Heart right ventricle (tissue), 16 donors: ENCODE data around the gene GABRB1. TPM values are rescaled to one million over a fixed set of nuclear protein-coding genes. Genes with fewer than 3 reads are reported as not detected.

Source experiments
- ATAC-seq, 8 donors: fragments of 200-7000 bp; cut with Tn5 transposase; one replicate each; pipeline ENCODE4 v1.9.1; 2020; ENCODE audit warnings: mild to moderate bottlenecking in 8 of 8, moderate library complexity in 8 of 8, moderate number of reproducible peaks in 1 of 8
- DNase-seq, 2 donors: peaks; one replicate each; pipeline ENCODE4 v3.0.0-alpha.2; 2020
- H3K27ac ChIP-seq, 10 donors: fragments of 200-600 bp; sonication (generic) in 2 of 10; one replicate each; pipeline versions ENCODE4 v1.5.0 to v1.8.0; 2020 to 2022; ENCODE audit warnings: mild to moderate bottlenecking in 3 of 10
- H3K27me3 ChIP-seq, 7 donors: fragments of 200-600 bp; one replicate each; pipeline ENCODE4 v1.8.0; 2021 to 2022; ENCODE audit warnings: mild to moderate bottlenecking in 2 of 7
- H3K36me3 ChIP-seq, 9 donors: fragments of 200-600 bp; sonication (generic) in 1 of 9; one replicate each; pipeline versions ENCODE4 v1.5.0 to v1.8.0; 2020 to 2022; ENCODE audit warnings: mild to moderate bottlenecking in 2 of 9
- H3K4me1 ChIP-seq, 9 donors: fragments of 200-600 bp; sonication (generic) in 1 of 9; one replicate each; pipeline versions ENCODE4 v1.5.0 to v1.8.0; 2020 to 2022; ENCODE audit warnings: mild to moderate bottlenecking in 4 of 9
- H3K4me3 ChIP-seq, 10 donors: fragments of 200-600 bp; sonication (generic) in 2 of 10; one replicate each; pipeline versions ENCODE4 v1.5.0 to v1.8.0; 2020 to 2022; ENCODE audit warnings: mild to moderate bottlenecking in 7 of 10, moderate library complexity in 2 of 10
- H3K9me3 ChIP-seq, 11 donors: fragments of 200-600 bp in 10 of 11; sonication (generic) in 2 of 11; one replicate each; pipeline versions ENCODE4 v1.5.0 to v1.8.0; 2013 to 2022; ENCODE audit warnings: mild to moderate bottlenecking in 2 of 11, control low read depth in 1 of 11, moderate library complexity in 1 of 11
- WGBS, 2 donors: extraction: QIAGEN DNeasy Blood & Tissue Kit; methylation state at CpG; one replicate each; pipeline ENCODE4 v1.1.7; 2013; ENCODE audit warnings: inconsistent platforms in 1 of 2; 5-methylcytosine and 5-hydroxymethylcytosine counted together
- intact Hi-C, 10 donors: fragments of 100-400 bp; cut with DNase I; formaldehyde crosslinking; loops; one replicate each; pipeline versions ENCODE4 v1.11.1 to v1.14.2; 2022
- polyA plus RNA-seq, 2 donors: library from polyadenylated mRNA; stranded (reverse); fragments of 200-250 nt; gene quantifications; one replicate each; pipeline ENCODE4 v1.2.3, GENCODE V29; 2013
- total RNA-seq, 10 donors: library from RNA; stranded (reverse); fragmentation: NEBNext Ultra II Directional in 3 of 10; extraction: Animal tissue kit (Norgen Biotek cat#: 25700) in 3 of 10; gene quantifications; one replicate each; pipeline versions ENCODE4 v1.2.1 to v1.2.4, GENCODE V29; 2021 to 2023
- TF ChIP-seq, protein P1 (sequence below), 9 donors: fragments of 200-600 bp; sonication (generic) in 2 of 9; IDR thresholded peaks; one replicate each; pipeline versions ENCODE4 v1.5.0 to v1.8.0; 2021 to 2022; ENCODE audit warnings: antibody characterized with exemption in 9 of 9, mild to moderate bottlenecking in 5 of 9, moderate library complexity in 1 of 9
- donor health status: Arrhythmogenic right ventricular cardiomyopathy.
- donor health status: ischemic (EF 13 %, LVEDD 7.1; RV severe dilation, severe dysfunction).
- donor health status: healthy with polysubstance abuse.
- donor health status: DM: no; HTN: yes; CAD: no.
- donor health status: DM: no; HTN: no; CAD: no.
- donor health status: ischemic (EF 25% LVEDD 6.9; RV normal size, moderate dysfunction).
- donor health status: ischemic (EF 25% LVEDD 5.7; RV mildly dilated, moderate dysfunction).
- donor health status: healthy.
- donor health status: DM: yes; HTN: yes; CAD: no.
- donor health status: Ischemic cardiomyopathy.
- donor health status: ischemic (EF 35%, LVEDD 5.7; RV mildly dilated, moderate dysfunction).
- donor health status: nonischemic (EF 11% LVEDD 7.7; RV severe dilation, severe dysfunction).
- donor health status: DM: yes; HTN: yes; CAD: no.
- donor health status: PGD.
- donor health status: ischemic (EF 29% LVEDD 5.4; RV normal size, mild dysfunction).
- donor health status: nonischemic (EF 23%, LVEDD 6.1; RV moderate dilation, normal function).

GABRB1 gene
- total and polyA plus RNA-seq, 12 donors, result 0.51 to 9.9 (median 6.2) TPM

GRCh38 chr4:47109379-47109778, 78.0 kb downstream of the GABRB1 start:
- Histone ChIP-seq H3K27me3 (no peaks in the 10 kb centered on the region), H3K36me3 (no peaks in the 10 kb centered on the region), H3K9me3 (no peaks in the 10 kb centered on the region), H3K4me1 (no peaks in the 10 kb centered on the region), H3K4me3 (no peak overlapping the region), H3K27ac (no peak overlapping the region)
- intact Hi-C loops, result no loop called here
- ATAC-seq (no peak), DNase-seq (no peak)
- TF ChIP-seq, protein P1, sequence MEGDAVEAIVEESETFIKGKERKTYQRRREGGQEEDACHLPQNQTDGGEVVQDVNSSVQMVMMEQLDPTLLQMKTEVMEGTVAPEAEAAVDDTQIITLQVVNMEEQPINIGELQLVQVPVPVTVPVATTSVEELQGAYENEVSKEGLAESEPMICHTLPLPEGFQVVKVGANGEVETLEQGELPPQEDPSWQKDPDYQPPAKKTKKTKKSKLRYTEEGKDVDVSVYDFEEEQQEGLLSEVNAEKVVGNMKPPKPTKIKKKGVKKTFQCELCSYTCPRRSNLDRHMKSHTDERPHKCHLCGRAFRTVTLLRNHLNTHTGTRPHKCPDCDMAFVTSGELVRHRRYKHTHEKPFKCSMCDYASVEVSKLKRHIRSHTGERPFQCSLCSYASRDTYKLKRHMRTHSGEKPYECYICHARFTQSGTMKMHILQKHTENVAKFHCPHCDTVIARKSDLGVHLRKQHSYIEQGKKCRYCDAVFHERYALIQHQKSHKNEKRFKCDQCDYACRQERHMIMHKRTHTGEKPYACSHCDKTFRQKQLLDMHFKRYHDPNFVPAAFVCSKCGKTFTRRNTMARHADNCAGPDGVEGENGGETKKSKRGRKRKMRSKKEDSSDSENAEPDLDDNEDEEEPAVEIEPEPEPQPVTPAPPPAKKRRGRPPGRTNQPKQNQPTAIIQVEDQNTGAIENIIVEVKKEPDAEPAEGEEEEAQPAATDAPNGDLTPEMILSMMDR (IDR thresholded peaks at IDR 0.05), result no peak
- WGBS, 2 donors, result 78 to 79% methylated on average over 2 of the region's 2 CpGs

- Histone ChIP-seq H3K36me3 (no peaks in the 10 kb centered on the region), H3K27me3 (no peaks in the 10 kb centered on the region), H3K9me3 (no peaks in the 10 kb centered on the region), H3K4me1 (no peaks in the 10 kb centered on the region), H3K4me3 (no peak overlapping the region), H3K27ac (no peak overlapping the region)
- intact Hi-C loops, result loop anchor here in 1 of 10 donors (10.0 kb wide), 1 partner anchor 176 kb away; no protein-coding TSS in a partner anchor
- WGBS, 2 donors, result 95 to 96% methylated on average over 1 of the region's 1 CpG
- TF ChIP-seq, protein P1 (IDR thresholded peaks at IDR 0.05), result no peak
- DNase-seq (no peak), ATAC-seq (no peak)
Observed at GRCh38 chr4:47110546-47111132, 79.3 kb downstream of the GABRB1 start.

GRCh38 chr4:47118192-47118929, 87.0 kb downstream of the GABRB1 start:
- intact Hi-C loops, result loop anchor here in 1 of 10 donors (10.0 kb wide), 1 partner anchor 184 kb away; no protein-coding TSS in a partner anchor
- TF ChIP-seq, protein P1 (IDR thresholded peaks at IDR 0.05), result no peak
- no peak overlapping the region for H3K4me3 ChIP-seq
- no peak for DNase-seq
- no peaks in the 10 kb centered on the region for H3K9me3 ChIP-seq
- H3K27me3 ChIP-seq, result no peaks in the 10 kb centered on the region
- no peaks in the 10 kb centered on the region for H3K36me3 ChIP-seq
- 61 to 70% methylated on average over 3 of the region's 3 CpGs for WGBS, 2 donors
- ATAC-seq, result no peak
- H3K4me1 ChIP-seq, result peaks cover 0 to 4% (median 0%) of the 10 kb centered on the region in 9 donors
- H3K27ac ChIP-seq, result no peak overlapping the region

- Histone ChIP-seq H3K36me3 (no peaks in the 10 kb centered on the region), H3K9me3 (no peaks in the 10 kb centered on the region), H3K27me3 (no peaks in the 10 kb centered on the region), H3K27ac (no peak overlapping the region), H3K4me1 (peaks cover 0 to 4% (median 0%) of the 10 kb centered on the region in 9 donors), H3K4me3 (no peak overlapping the region)
- intact Hi-C loops, result loop anchor here in 6 of 10 donors (5.0 to 10.0 kb wide), 5 partner anchors 176 to 278 kb away; no protein-coding TSS in a partner anchor
- peak; percentile 5 to 8 for DNase-seq
- TF ChIP-seq, protein P1 (IDR thresholded peaks at IDR 0.05), result no peak
- peak in 2 of 8 donors; percentile 44 to 46 for ATAC-seq
- 69 to 71% methylated on average over 1 of the region's 1 CpG for WGBS, 2 donors
Observed at GRCh38 chr4:47120783-47121182, 89.4 kb downstream of the GABRB1 start.
